AG08396 (cell line): ENCODE measurements around the gene STIP1.
"Not testable (repeated sequence)": the region's sequence is repeated elsewhere in the genome, so short reads cannot be mapped to it uniquely, and the experiment has no call there.

Source experiments
- DNase-seq: peaks from one replicate; pipeline ENCODE4 v3.0.0; 2012; ENCODE audit warnings: low spot score, mixed read lengths

STIP1 gene

GRCh38 chr11:64238076-64238475 lies 52.1 kb downstream of the STIP1 start:
- no peak for DNase-seq

GRCh38 chr11:64238999-64239398 lies 53.0 kb downstream of the STIP1 start:
- DNase-seq: no peak

GRCh38 chr11:64239662-64240434 lies 53.9 kb downstream of the STIP1 start:
- DNase-seq: no peak

GRCh38 chr11:64240435-64241240 lies 54.7 kb downstream of the STIP1 start, which contains the start of gene FKBP2:
Gene FKBP2, plus strand, starts transcription at chr11:64241095. Its CDS starts 1,293 bp downstream, at chr11:64242388.
- peak; percentile 99 for DNase-seq

- peak; percentile 99 for DNase-seq
Observed at GRCh38 chr11:64241241-64241490, 55.2 kb downstream of the STIP1 start.

GRCh38 chr11:64241491-64242374 lies 55.8 kb downstream of the STIP1 start:
- DNase-seq: peak; percentile 41

GRCh38 chr11:64243236-64243854 lies 57.4 kb downstream of the STIP1 start:
- no peak for DNase-seq

GRCh38 chr11:64244107-64244506 lies 58.1 kb downstream of the STIP1 start:
- DNase-seq: no peak

- no peak for DNase-seq
Observed at GRCh38 chr11:64244966-64245365, 59.0 kb downstream of the STIP1 start.

- no peak for DNase-seq
Observed at GRCh38 chr11:64245401-64245796, 59.4 kb downstream of the STIP1 start.

- DNase-seq: peak; percentile 88
Observed at GRCh38 chr11:64245797-64246620, 60.0 kb downstream of the STIP1 start.

GRCh38 chr11:64246621-64246870 lies 60.6 kb downstream of the STIP1 start:
- DNase-seq: not testable (repeated sequence)

GRCh38 chr11:64246871-64247728 lies 61.1 kb downstream of the STIP1 start, which contains the start of gene PPP1R14B:
Gene PPP1R14B, minus strand, starts transcription at chr11:64246943. Its CDS starts 270 bp downstream, at chr11:64246673.
- peak; percentile 94 for DNase-seq

GRCh38 chr11:64247729-64248531 lies 62.0 kb downstream of the STIP1 start:
- DNase-seq: no peak

- no peak for DNase-seq
Observed at GRCh38 chr11:64248578-64248977, 62.6 kb downstream of the STIP1 start.

- no peak for DNase-seq
Observed at GRCh38 chr11:64249038-64249437, 63.1 kb downstream of the STIP1 start.

GRCh38 chr11:64249563-64250414 lies 63.8 kb downstream of the STIP1 start:
- no peak for DNase-seq

- DNase-seq: no peak
Observed at GRCh38 chr11:64250415-64251015, 64.5 kb downstream of the STIP1 start.
